AG09319 (cell line): ENCODE results near the gene ANOS1.
"Not testable (repeated sequence)": the region's sequence is repeated elsewhere in the genome, so short reads cannot be mapped to it uniquely, and the experiment has no call there.

Experiments used
- DNase-seq: peaks from one replicate; pipeline ENCODE4 v3.0.0-alpha.2; 2010; ENCODE audit warnings: low read depth; ENCODE audit errors: extremely low read depth
- CTCF ChIP-seq: IDR thresholded peaks from 2 replicates; pipeline ENCODE4 v1.5.1; 2011; ENCODE audit warnings: low read depth, mild to moderate bottlenecking, inconsistent platforms, low read length, moderate library complexity

The ANOS1 gene

DNA sequence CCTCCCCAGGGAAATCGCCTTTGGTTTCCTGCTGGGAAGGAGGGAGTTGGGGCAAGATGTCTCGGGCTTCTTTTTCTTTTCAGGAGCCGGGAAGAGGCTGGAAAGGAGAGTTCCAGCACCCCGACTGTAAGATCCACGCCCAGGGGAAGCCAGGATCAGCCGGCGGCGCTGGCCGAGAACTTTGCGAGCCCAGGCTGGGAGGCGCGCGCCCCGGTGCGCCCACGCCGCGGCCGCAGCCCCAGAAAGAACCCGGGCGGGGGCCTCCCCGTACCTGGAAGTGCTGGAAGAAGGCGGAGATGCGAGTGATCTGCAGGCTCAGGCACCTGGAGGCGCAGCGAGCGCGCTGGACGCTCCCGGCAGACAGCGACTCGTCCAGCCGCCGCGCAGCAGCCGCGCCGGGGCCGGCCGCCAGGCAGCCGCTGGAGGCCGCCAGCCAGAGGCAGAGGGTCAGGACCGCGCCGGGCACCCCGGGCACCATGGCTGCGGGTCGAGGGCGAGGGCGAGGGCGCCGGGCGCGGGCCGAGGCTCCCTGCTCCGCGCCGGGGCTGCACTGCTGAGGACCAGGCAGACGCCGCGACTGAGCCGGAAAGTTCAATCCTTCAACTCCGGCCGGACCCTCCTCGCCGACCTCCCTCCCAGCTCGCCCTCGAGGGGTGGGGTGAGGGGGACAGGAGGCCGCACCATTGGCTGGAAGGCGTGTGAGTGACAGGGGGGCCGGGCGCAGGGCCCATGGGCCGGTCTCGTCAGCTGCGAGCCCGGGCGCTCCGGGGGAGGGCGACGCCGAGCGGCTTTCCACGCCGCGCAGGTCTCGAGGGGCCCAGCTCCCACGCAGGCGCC lies at the start of gene ANOS1:
Gene ANOS1, minus strand, starts transcription at position 579 of the 837 bp plus-strand sequence. Its CDS starts 101 bp downstream, at position 478.
- DNase-seq, result no peak
- TF ChIP-seq CTCF, result no peak

GRCh38 chrX:8773117-8773516 lies 41.2 kb upstream of the ANOS1 start:
- no peak for TF ChIP-seq CTCF
- no peak for DNase-seq

DNA sequence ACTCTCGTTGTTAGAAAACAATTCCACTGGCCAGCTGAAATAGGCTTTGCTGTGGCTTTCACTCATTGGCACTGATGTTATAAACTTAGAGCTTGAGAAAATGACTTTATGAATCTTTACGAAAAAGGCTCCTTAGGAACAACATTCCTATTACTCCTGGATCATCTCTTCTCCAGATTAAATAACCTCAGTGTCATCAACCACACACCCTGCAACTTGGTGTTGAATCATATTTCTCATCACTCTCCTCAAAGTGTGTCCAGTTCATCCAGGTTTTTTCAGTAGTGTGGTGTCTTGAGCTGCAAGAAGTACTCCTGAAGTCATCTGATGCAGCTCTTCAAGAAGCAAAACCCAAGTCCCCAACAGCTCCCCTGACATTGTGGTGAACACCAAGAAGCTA lies 28.1 kb upstream of the ANOS1 start:
- DNase-seq, result no peak
- TF ChIP-seq CTCF, result no peak

- DNase-seq, result not testable (repeated sequence)
Observed at GRCh38 chrX:8758706-8759105, 26.8 kb upstream of the ANOS1 start.

GRCh38 chrX:8757609-8758389 lies 25.9 kb upstream of the ANOS1 start:
- DNase-seq, result not testable (repeated sequence)

GRCh38 chrX:8755813-8756212 lies 23.9 kb upstream of the ANOS1 start:
- no peak for TF ChIP-seq CTCF
- no peak for DNase-seq

GRCh38 chrX:8755116-8755515 lies 23.2 kb upstream of the ANOS1 start:
- TF ChIP-seq CTCF, result no peak
- DNase-seq, result no peak

DNA sequence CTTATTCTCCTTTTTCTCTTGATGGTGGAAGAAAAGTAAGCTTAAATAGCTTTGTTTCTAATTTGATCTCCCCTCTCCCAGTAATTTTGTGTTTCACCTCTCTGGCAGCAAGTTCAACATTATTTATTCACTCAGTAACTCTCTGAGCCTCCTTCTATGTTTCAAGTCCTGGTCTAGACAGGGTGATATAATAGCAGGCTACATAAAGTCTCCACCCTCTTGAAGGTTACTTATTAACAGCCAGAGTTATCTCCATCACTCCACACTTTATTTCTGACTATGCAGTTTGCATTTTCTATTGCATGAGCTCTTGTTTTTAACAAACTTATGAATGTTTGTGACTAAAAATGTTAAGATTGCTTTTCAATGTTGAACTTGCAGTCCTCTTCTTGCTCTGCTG lies 17.8 kb upstream of the ANOS1 start:
- no peak for TF ChIP-seq CTCF
- no peak for DNase-seq
